Epithelial cell of proximal tubule (primary cell): ENCODE data around the gene TBC1D8. TPM values are rescaled to one million over a fixed set of nuclear protein-coding genes. Genes with fewer than 3 reads are reported as not detected.

Experiments
- DNase-seq: peaks from one replicate; pipeline ENCODE4 v3.0.0-alpha.2; 2011; ENCODE audit warnings: low read depth
- H3K4me3 ChIP-seq: 2 replicates; pipeline ENCODE4 v1.5.1; 2011; ENCODE audit warnings: low read depth, mild to moderate bottlenecking, low read length
- total RNA-seq: library from RNA; depleted of rRNA; stranded (reverse); fragments of >200 nt; gene quantifications from 2 replicates; pipeline ENCODE4 v1.2.3, GENCODE V29; 2015
- TF ChIP-seq, protein P1 (sequence below): conservative IDR thresholded peaks from 2 replicates; pipeline ENCODE4 v1.5.1; 2012; ENCODE audit warnings: low read depth, mild to moderate bottlenecking, low read length

TBC1D8 gene
- total RNA-seq, 1 donor from 2014 or later, result 20.5 TPM

DNA sequence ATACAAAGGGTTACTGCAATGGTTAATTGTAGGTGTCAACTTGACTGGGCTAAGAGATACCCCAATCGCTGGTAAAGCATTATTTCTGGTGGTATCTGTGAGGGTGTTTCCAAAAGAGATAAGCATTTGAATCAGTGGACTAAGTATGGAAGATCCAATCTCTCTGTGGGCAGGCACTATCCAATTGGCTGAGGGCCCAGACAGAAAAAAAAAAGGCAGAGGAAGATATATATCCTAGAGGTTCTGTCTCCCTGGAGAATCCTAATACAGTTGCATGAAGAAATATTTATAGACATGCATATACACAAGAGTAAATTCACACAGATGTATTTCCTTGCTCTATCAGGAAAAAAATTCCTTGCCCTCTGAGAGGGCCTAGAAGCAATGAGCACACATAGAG is 43.9 kb downstream of the TBC1D8 start:
- DNase-seq, result no peak
- TF ChIP-seq, protein P1, sequence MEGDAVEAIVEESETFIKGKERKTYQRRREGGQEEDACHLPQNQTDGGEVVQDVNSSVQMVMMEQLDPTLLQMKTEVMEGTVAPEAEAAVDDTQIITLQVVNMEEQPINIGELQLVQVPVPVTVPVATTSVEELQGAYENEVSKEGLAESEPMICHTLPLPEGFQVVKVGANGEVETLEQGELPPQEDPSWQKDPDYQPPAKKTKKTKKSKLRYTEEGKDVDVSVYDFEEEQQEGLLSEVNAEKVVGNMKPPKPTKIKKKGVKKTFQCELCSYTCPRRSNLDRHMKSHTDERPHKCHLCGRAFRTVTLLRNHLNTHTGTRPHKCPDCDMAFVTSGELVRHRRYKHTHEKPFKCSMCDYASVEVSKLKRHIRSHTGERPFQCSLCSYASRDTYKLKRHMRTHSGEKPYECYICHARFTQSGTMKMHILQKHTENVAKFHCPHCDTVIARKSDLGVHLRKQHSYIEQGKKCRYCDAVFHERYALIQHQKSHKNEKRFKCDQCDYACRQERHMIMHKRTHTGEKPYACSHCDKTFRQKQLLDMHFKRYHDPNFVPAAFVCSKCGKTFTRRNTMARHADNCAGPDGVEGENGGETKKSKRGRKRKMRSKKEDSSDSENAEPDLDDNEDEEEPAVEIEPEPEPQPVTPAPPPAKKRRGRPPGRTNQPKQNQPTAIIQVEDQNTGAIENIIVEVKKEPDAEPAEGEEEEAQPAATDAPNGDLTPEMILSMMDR, result no peak
- no peak overlapping the region for H3K4me3 ChIP-seq

DNA sequence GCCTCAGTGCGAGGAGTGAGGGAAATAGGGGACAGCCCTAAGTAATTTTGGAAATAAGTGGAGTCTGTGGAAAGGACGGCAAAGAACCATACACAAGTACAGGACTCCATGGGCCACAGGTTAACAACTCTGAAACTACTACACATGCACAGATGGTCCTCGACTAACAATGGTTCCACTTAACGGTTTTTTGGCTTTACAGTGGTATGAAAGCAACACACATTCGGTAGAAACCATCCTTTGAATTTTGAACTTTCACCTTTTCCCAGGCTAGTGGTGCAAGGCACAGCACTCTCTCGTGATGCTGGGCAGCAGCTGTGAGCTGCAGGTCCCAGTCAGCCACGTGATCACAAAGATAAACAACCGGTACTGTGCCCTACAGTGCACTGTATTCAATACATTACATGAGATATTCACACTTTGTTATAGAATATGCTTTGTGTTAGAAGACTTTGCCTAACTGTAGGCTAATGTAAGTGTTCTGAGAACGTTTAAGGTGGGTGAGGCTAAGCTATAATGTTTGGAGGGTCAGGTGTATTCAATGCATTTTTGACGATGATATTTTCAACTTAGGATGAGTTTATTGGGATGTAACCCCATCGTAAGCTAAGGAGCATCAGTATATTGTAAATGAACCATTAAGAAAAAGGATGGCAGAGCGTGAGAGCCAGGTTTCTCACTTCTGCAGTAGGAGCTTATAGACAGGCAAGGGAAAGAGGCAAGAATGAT is 44.6 kb downstream of the TBC1D8 start:
- no peak for DNase-seq
- TF ChIP-seq, protein P1, result no peak
- H3K4me3 ChIP-seq, result no peak overlapping the region

DNA sequence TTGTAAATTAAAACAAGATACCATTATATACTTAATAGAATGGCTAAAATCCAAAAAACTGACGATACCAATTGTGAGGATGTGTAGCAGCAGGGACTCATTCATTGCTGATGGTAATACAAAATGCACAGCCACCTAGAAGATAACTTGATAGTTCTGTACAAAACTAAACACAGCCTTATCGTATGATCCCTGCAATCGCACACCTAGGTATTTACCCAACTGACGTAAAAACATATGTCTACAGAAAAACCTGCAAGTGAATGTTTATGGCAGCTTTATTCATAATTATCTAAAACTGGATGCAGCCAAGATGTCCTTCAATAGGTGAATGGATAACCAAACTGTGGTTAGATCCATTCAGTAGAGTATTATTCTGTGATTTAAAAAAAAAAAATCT is 45.5 kb downstream of the TBC1D8 start:
- no peak for DNase-seq
- TF ChIP-seq, protein P1, result no peak
- no peak overlapping the region for H3K4me3 ChIP-seq

DNA sequence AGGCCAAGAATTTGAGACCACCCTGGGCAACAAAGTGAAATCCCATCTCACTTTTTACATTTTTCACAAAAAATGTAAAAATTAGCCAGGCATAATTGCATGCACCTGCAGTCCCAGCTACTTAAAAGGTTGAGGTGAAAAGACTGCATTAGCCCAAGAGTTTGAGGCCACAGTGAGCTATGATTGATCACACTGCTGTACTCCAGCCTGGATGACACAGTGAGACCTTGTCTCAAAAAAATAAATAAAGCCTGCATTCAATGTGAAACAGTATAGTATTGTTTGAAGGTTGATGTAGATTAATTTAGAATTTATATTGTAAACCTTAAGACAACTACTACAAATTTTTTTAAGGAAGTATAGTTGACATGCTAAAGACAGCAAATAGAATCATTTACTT is 53.5 kb downstream of the TBC1D8 start:
- no peak overlapping the region for H3K4me3 ChIP-seq
- no peak for DNase-seq
- TF ChIP-seq, protein P1, result no peak

DNA sequence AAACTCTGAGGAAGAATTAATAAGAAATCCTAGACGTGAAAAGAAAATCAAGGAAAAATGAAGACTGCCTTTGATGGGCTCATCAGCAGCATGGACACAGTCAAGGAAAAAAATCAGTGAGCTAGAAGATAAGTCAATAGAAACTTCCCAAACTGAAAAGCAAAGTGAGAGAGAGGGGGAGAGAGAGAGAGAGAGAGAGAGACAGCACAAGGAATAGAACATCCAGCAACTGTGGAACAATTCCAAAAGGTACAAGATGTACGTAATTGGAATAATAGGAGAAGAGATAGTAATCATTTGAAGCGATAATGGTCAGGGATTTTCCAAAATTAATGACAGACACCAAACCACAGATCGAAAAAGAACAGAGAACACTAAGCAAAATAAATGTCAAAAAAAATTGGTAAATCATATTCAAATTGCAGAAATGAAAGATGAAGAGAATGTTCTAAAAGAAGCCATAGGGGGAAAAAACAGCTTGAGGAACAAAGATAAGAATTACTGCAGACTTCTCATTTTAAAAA is 54.5 kb downstream of the TBC1D8 start:
- H3K4me3 ChIP-seq, result no peak overlapping the region
- TF ChIP-seq, protein P1, result no peak
- no peak for DNase-seq

DNA sequence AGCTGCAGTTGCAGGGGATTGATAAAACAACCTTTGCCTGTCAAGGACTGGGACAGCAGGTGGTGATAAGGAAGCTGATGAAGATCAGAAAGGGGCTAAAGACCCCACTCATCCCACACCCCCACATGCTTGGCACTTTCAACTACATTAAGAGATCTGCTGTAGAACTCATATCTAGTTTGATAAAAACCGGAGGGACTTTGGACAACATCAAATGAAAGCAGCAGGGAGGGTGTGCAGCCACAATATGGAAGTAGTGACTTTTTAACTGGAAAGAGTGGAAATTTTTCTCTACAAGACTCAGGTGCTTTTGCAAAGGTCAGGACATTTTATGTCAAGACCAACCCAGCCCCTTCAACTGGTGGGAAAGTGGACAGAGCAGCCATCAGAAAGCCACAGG is 56.8 kb downstream of the TBC1D8 start:
- TF ChIP-seq, protein P1, result no peak
- DNase-seq, result no peak
- H3K4me3 ChIP-seq, result no peak overlapping the region
